ENCODE data around the gene RABGAP1L.

Gene RABGAP1L

GRCh38 chr1:175024773-175025172 lies 865.5 kb downstream of the RABGAP1L start:
- ChIA-PET CTCF (interaction anchor here (1.0 kb wide), 1 partner anchor 95 kb away, joined by 3 read pairs; no protein-coding TSS in a partner anchor), POLR2A (interaction anchor here (0.7 to 3.8 kb wide), 2 partner anchors 25 to 151 kb away, joined by 3 to 58 read pairs; partner anchors contain the start of gene CACYBP)
- no peak overlapping the region for H3K27ac ChIP-seq (ENCODE audit: extremely low read depth, low read depth, low read length)
- TF ChIP-seq ZNF488 (tag by site-specific recombination; IDR thresholded peaks at IDR 0.05), result no peak
- TF ChIP-seq ZNF146 (tag by site-specific recombination; IDR thresholded peaks at IDR 0.05), result peak; percentile 96
- no peak for TF ChIP-seq ZNF837 (tag by site-specific recombination; IDR thresholded peaks at IDR 0.05)
- TF ChIP-seq ZNF580 (tag by site-specific recombination; IDR thresholded peaks at IDR 0.05), result 0 out of 2 replicates have a peak, but pooled peaks have one; percentile 24
- TF ChIP-seq ZBTB7A (tag by site-specific recombination; IDR thresholded peaks at IDR 0.05; ENCODE audit: low read depth), result no peak
- no peak overlapping the region for H3K4me3 ChIP-seq (ENCODE audit: low read depth, low read length)
- H3K4me1 ChIP-seq (ENCODE audit: control insufficient read depth, insufficient read depth, low read length), result no peaks in the 10 kb centered on the region; the same call in 1 of the 2 replicates
- peaks cover 0 to 8% of the 10 kb centered on the region in 2 experiments; a peak in 2 of 3 replicates for H3K36me3 ChIP-seq (ENCODE audit: control insufficient read depth in 2 of 2, insufficient read depth in 1 of 2, low read length in 2 of 2)
- H3K9me3 ChIP-seq (ENCODE audit: control insufficient read depth, insufficient read depth, low read depth, low read length), result no peaks in the 10 kb centered on the region

DNA sequence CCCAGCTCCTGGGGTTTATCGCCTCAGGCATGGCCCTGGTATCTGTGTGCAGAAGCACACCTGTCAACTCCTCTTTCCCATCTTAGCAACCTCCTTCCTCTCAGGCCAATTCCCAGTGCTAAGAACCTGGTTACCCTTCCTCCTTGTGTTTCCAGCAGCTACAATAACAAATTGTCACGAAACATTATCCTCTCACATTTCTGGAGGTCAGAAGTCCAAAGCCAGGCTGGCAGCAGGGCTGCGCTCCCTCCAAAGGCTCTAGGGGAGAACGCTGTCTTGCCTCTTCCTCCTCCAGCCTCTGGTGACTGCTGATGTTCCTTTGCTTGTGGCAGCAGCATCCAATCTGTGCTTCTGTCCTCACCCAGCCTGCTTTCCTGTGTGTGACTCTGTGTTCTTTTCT lies 874.6 kb downstream of the RABGAP1L start:
- Histone ChIP-seq H3K27ac (ENCODE audit: extremely low read depth, low read depth, low read length) (no peak overlapping the region), H3K36me3 (ENCODE audit: control insufficient read depth in 2 of 2, insufficient read depth in 1 of 2, low read length in 2 of 2) (no peaks in the 10 kb centered on the region), H3K4me3 (ENCODE audit: low read depth, low read length) (no peak overlapping the region), H3K4me1 (ENCODE audit: control insufficient read depth, insufficient read depth, low read length) (no peaks in the 10 kb centered on the region), H3K9me3 (ENCODE audit: control insufficient read depth, insufficient read depth, low read depth, low read length) (no peaks in the 10 kb centered on the region)
- CTCF ChIA-PET, result interaction anchor here (3.6 kb wide), 1 partner anchor 91 kb away, joined by 22 read pairs; no protein-coding TSS in a partner anchor
- TF ChIP-seq ZNF501 (tag by site-specific recombination; IDR thresholded peaks at IDR 0.05) (no peak), ZNF354C (tag by site-specific recombination; IDR thresholded peaks at IDR 0.05; ENCODE audit: borderline replicate concordance, low read depth) (no peak), ZNF10 (tag by site-specific recombination; IDR thresholded peaks at IDR 0.05) (no peak), ZNF175 (tag by site-specific recombination; IDR thresholded peaks at IDR 0.05) (no peak), ZNF837 (tag by site-specific recombination; IDR thresholded peaks at IDR 0.05) (no peak), ZNF677 (tag by site-specific recombination; IDR thresholded peaks at IDR 0.05) (no peak), ZFP37 (tag by site-specific recombination; IDR thresholded peaks at IDR 0.05) (no peak), ZNF114 (tag by site-specific recombination; IDR thresholded peaks at IDR 0.05) (no peak), ZBTB20 (tag by site-specific recombination; IDR thresholded peaks at IDR 0.05) (no peak), PRDM6 (tag by site-specific recombination; IDR thresholded peaks at IDR 0.05) (no peak), ZNF169 (tag by site-specific recombination; IDR thresholded peaks at IDR 0.05) (no peak), ZNF140 (tag by site-specific recombination; IDR thresholded peaks at IDR 0.05) (no peak)
- TF ChIP-seq, protein P1, sequence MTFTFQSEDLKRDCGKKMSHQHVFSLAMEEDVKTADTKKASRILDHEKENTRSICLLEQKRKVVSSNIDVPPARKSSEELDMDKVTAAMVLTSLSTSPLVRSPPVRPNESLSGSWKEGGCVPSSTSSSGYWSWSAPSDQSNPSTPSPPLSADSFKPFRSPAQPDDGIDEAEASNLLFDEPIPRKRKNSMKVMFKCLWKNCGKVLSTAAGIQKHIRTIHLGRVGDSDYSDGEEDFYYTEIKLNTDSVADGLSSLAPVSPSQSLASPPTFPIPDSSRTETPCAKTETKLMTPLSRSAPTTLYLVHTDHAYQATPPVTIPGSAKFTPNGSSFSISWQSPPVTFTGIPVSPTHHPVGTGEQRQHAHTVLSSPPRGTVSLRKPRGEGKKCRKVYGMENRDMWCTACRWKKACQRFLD (tag by site-specific recombination; IDR thresholded peaks at IDR 0.05), result no peak
- TF ChIP-seq, protein P2, sequence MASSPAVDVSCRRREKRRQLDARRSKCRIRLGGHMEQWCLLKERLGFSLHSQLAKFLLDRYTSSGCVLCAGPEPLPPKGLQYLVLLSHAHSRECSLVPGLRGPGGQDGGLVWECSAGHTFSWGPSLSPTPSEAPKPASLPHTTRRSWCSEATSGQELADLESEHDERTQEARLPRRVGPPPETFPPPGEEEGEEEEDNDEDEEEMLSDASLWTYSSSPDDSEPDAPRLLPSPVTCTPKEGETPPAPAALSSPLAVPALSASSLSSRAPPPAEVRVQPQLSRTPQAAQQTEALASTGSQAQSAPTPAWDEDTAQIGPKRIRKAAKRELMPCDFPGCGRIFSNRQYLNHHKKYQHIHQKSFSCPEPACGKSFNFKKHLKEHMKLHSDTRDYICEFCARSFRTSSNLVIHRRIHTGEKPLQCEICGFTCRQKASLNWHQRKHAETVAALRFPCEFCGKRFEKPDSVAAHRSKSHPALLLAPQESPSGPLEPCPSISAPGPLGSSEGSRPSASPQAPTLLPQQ (tag by site-specific recombination; IDR thresholded peaks at IDR 0.05), result no peak
- POLR2A ChIA-PET, result no interaction called here

Data from HEK293 (cell line).